COR-L47 (cell line): Measurements from ENCODE around the gene CNPY3.
"Not testable (repeated sequence)": the region's sequence is repeated elsewhere in the genome, so short reads cannot be mapped to it uniquely, and the experiment has no call there.

ENCODE experiments used
- DNase-seq: peaks from one replicate; lab custom pipeline; 2025; lab: John Stamatoyannopoulos, UW

Gene CNPY3

DNA sequence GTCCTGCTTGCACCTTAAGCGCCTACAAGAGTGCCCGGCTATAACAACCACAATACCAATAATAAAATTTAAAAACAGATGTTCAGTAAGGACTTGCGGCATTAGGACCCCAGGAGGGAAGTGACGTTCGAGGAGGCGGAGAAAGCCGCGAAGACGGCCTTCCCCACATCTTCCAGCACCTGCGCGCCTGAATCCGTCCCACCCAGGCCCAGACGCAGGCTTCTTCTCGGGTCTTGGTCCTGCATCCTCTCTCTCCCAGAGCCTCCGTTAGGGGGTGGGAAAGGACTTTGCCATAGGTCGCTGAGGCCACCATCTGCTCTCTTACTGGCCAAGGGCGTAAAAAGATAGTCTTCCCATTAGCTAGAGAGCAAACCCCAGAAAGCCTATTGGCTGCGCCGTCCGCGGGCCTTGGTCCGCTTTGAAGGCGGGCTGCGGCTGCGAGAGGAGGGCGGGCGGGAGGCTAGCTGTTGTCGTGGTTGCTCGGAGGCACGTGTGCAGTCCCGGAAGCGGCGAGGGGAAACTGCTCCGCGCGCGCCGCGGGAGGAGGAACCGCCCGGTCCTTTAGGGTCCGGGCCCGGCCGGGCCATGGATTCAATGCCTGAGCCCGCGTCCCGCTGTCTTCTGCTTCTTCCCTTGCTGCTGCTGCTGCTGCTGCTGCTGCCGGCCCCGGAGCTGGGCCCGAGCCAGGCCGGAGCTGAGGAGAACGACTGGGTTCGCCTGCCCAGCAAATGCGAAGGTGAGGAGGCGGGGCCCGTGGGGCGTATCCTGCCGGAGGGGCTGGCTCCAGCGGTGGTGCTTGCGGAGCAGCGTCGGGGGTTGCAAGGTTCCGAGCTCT lies at the start of gene CNPY3:
Gene CNPY3 (plus strand): TSS at position 495 of the 835 bp plus-strand sequence. CDS start 91 bp downstream, at position 586.
- DNase-seq = peak; percentile 96

DNA sequence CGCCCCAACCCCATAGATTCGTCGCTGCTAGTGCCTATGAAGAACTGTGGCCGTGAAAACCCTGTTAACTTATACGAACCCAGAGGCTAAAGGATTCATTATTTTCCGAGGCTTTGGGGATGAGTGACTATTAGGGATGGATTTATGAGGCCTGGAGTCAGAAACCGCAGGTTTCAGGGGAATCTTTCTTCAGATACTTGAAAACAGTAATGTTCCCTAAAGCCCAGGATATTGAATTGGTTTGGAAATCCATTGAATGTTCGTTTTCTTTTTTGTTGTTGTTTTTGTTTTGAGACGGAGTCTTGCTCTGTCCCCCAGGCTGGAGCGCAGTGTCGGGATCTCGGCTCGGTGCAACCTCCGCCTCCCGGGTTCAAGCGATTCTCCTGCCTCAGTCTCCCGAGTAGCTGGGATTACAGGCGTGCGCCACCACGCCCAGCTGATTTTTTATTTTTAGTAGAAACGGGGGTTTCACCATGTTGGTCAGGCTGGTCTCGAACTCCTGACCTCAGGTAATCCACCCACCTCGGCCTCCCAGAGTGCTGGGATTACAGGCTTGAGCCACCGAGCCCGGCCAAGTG lies 49.0 kb upstream of the CNPY3 start:
- DNase-seq = not testable (repeated sequence)

DNA sequence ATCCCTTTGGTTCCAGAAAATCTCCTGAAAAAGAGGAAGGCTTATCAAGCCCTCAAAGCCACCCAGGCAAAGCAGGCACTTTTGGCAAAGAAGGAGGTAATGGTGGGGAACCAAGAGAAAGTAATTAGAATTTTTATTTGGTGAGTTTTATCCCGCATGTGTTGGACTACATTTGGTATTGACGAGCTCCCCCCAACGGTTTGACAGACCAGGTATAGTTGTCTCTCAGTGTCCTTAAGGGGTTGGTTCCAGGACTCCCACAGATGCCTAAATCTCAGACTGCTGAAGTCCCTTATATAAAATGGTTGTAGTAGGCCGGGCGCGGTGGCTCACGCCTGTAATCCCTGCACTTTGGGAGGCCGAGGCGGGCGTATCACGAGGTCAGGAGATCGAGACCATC lies 48.4 kb upstream of the CNPY3 start:
- not testable (repeated sequence) for DNase-seq

DNA sequence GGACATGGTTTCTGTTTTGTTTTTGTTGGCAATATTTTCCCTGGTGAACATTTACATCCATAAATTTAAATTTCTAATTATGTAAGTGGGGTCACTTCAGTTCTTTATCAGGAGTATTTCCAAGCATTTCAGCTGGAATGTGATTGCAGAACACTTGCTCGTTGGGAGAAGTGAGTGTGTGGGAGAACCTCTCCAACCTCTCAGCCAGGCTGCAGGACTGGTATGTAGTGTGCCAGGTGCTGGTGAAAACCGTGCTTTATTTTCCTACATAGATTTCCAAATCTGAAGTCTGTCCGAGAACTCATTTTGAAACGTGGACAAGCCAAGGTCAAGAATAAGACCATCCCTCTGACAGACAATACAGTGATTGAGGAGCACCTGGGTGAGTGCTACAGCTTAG lies 43.6 kb upstream of the CNPY3 start:
- no peak for DNase-seq

DNA sequence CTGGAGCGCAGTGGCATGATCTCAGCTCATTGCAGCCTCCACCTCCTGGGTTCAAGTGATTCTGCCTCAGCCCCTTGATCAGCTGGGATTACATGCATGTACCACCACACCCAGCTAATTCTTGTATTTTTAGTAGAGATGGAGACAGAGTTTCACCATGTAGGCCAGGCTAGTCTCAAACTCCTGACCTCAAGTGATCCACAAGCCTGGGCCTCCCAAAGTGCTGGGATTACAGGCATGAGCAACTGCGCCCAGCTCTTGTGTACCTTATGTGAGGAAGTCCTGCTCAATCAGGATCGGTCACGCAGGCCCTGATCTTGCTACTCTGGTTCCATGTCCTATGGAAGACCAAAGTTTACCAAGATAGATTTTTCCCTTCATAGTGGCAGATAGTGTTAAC lies 41.1 kb upstream of the CNPY3 start:
- not testable (repeated sequence) for DNase-seq

DNA sequence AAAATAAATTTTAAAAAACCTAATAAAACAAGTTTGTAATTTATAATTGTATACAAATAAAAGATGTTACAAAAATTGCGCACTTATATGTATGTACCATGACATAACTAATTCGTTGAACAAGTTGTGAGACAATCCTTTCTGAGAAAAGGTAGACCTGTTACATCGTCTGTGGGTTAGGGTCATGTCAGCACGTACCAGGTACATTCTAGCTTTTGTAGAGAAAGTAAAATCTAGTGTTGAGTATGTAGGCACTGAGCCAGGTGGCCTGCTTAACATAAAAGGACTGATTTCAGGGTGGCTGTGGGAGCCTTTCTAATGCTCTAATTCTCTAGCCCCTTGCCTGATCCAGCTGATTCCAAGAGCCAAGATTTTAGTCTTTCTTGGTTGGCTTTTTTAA lies 39.5 kb upstream of the CNPY3 start:
- DNase-seq = no peak

DNA sequence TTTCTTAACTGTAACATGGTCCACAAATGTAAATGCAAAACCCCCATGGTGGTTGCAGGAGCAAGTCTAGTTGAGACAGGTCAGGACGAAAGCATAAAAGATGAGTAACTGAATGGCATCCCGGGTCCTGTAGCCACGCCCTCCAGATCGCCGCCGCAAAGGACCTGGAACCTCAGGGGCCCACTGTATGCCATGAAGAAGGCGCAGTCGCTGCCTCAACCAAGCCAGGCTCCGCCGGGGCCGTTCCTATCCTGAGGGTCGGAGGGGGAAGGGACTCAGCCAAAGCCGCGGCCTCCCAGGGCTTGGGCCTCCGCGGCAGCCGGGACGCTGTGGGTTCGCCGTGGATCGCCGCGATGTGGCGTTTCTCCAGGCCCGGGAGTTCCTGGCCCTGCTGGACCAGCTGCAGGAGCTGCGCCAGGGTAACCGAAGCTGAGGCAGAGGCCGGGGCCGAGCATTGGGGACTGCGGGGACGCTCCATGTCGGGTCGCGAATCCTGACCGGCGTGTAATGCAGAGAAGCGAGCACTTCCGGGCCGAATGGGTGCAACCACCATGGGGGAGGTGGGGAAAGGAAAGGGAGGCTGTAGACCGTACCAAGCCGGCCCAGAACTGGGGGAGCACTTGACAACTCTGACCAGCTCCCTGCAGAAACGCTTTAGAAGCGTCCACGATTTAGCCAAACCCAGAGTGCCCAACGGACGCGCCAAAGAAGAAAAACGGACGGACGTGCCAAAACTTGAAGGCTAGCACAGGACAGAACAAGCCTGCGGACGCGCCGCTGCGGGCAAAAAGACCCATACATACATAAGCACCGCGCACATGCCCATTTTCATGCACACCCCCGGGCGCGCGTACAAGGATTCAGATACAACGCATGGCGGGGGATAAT lies 38.7 kb upstream of the CNPY3 start:
- DNase-seq = peak; percentile 95

DNA sequence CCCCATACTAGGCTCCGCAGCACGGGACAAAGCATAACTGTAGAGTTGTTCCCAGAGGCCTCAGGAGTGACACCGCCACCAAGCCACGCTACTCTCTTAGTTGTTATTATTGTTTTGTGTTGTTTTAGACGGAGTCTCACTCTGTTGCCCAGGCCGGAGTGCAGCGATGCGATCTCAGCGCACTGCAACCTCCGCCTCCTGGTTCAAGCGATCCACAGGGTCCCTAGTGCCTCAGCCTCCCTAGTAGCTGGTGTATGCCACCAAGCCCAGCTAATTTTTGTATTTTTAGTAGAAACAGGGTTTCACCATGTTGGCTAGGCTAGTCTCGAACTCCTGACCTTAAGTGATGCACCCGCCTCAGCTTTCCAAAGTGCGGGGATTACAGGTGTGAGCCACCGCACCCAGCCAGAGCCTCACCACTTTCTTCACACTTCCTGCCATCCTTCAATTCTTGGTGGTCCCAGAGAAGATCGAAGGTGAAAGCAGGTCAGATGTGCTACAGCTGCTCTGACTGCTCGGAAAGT lies 38.0 kb upstream of the CNPY3 start:
- no peak for DNase-seq

DNA sequence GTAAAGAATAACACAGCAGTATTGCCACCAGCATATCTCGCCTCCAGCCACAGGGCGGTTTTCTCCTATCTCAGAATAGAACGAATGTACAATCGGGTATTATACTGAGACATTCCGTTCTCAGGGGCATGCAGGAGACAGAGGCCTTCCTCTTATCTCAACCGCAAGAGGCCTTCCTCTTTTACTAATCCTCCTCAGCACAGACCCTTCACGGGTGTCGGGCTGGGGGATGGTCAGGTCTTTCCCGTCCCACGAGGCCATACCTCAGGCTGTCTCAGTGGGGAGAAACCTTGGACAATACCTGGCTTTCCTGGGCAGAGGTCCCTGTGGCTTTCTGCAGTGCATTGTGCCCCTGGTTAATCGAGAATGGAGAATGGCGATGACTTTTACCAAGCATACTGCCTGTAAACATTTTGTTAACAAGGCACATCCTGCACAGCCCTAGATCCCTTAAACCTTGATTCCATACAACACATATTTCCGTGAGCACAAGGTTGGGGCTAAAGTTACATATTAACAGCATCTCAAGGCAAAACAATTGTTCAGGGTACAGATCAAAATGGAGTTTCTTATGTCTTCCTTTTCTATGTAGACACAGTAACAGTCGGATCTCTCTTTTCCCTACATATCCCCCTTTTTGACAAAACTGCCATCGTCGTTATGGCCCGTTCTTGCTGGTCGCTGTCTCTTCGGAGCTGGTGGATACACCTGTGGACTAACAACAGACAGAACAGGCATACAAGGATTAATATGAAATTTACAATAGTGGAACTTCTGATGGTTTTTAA lies 35.0 kb upstream of the CNPY3 start:
- DNase-seq = not testable (repeated sequence)

DNA sequence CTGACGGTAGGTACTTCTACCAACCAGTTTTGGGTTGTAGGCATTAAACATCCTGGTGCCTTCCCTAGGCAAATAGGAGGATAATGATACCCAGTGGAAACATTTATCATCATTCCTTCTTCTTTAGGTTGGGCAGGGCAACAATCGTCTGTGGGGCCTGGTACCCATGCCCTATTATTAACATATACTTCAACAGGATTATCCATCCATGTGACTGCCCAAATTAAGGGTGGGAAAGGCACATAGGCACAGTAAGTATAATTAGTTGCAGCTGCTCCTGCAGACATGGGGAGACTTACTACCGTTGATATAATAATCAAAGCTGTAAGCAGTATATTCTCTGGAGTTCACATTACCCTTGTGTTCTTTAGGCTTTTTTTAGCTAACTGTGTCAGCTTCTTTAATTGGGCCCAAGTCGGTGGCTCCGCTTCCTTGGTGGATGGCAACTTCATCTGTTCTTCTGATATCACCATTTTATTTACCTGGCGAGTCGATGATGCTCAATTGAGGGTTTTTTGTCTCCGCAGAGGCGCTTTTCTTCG lies 33.0 kb upstream of the CNPY3 start:
- peak; percentile 43 for DNase-seq

DNA sequence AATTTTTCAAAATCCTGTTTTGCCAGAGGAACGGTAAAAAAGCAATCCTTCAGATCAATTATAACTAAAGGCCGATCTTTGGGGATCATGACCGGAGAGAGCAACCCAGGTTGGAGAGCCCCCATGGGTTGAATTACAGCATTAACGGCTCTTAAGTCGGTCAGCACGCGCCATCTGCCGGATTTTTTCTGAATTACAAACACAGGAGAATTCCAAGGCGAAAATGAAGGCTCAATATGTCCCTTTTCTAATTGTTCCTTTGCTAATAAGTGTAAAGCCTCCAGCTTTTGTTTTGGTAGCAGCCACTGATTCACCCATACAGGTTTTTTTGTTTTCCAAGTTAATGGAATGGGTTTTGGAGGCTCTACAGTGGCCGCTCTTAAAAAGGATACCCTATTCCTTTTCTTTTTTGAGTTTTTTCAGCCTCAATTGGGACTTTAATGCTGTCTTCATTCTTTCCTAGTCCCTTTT lies 30.4 kb upstream of the CNPY3 start:
- DNase-seq = peak; percentile 69

DNA sequence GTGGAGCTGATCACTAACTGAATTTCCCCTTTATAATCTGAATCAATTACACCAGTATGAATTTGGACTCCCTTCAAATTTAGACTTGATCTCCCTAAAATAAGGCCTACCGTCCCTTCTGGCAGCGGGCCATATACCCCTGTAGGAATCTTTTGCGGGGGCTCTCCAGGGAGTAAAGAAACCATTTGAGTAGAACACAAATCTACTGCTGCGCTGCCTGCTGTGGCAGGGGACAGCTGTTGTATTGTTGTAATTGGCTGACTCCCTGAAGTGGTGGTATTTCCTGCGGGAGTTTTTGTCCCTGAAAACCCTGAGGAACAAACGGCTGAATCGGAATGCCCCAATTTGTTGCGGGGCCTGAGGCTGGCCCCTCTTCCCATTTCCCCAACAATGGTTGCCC lies 29.4 kb upstream of the CNPY3 start:
- peak; percentile 17 for DNase-seq

DNA sequence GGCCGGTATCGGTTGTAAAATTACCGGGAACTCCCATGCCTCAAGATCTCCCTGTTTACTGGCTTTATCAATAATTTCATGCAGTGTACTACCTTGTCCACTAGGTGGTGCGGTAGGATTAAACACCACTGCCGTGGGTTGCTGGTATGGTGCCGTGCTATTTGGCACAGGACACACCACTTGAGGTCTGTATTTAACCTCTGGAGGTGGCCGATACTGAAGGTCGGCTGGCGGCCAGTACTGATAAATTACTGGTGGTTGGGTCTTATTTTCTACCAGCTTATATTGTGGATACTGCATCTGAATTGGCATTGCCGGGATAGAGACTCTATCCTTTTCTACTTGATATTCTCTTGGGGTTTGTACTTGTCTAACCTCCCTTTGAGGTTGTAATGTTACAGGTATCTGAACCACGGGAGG lies 27.7 kb upstream of the CNPY3 start:
- peak; percentile 78 for DNase-seq

DNA sequence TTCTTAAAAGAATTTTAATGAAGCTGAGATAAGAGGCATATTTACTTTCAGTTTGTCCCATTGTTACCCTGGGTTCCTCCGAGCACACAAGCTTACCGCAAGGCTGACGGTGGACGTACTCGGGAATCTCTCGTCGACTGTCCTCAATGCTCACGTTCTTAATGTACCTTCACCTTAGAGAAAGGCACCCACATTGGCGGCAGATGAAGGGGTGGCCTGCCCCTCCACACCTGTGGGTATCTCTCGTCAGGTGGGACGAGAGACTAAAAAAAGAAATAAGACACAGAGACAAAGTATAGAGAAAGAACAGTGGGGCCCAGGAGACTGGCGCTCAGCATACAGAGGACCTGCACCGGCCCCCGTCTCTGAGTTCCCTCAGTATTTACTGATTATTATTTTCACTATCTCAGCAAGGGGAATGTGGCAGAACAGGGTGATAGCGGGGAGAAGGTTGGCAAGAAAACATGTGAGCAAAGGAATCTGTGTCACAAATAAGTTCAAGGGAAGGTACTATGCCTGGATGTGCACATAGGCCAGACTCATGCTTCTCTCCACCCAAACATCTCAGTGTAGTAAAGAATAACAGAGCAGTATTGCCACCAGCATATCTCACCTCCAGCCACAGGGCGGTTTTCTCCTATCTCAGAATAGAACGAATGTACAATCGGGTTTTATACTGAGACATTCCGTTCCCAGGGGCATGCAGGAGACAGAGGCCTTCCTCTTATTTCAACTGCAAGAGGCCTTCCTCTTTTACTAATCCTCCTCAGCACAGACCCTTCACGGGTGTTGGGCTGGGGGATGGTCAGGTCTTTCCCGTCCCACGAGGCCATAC lies 26.6 kb upstream of the CNPY3 start:
- DNase-seq = not testable (repeated sequence)

DNA sequence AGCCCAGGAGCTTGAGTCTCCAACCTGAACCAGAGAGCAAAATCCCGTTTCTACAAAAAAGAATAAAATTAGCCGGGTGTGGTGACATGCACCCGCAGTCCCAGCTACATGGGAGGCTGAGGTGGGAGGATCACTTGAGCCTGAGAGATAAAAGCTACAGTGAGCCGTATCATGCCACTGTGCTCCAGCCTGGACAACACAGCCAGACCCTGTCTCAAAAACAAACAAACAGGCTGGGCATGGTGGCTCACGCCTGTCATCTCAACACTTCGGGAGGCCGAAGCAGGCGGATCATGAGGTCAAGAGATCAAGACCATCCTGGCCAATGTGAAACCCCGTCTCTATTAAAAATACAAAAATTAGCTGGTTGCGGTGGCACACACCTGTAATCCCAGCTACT lies 24.8 kb upstream of the CNPY3 start:
- DNase-seq = no peak

DNA sequence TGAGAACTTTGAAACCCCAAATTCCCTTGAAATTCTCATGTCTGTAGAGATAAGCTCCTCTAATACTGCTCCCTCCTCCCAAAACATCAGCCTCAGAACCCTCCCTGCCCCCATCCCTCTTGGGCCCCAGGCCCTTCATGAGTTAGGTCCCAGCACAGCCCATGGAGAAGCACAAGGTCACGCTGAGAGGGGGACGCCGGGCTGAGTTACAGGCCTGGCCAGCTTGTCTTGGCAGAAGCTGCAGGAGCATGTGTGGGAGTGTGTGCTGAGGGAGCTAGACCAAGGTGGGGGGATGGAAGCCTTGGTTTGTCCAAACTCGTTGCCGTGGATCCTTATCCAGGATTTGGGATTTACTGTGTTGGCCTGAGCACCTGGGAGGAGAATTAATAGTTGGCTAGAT lies 21.9 kb upstream of the CNPY3 start:
- DNase-seq = no peak

DNA sequence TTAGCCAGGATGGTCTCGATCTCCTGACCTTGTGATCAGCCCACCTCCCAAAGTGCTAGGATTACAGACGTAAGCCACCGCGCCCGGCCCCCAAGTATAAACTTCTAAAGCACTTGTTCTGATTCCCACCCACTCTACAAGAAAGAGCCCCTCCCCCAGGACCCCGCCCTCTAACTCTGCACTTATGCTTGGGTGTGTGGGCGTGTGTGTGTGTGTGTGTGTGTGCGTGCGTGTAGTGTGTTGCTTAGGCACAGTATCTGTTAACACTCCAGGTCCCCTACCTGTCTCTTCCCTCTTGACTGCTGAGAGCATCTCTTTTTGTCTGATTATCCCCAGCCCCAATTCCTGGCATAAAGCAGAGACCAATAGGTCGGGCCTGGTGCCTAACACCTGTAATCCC lies 19.4 kb upstream of the CNPY3 start:
- no peak for DNase-seq

DNA sequence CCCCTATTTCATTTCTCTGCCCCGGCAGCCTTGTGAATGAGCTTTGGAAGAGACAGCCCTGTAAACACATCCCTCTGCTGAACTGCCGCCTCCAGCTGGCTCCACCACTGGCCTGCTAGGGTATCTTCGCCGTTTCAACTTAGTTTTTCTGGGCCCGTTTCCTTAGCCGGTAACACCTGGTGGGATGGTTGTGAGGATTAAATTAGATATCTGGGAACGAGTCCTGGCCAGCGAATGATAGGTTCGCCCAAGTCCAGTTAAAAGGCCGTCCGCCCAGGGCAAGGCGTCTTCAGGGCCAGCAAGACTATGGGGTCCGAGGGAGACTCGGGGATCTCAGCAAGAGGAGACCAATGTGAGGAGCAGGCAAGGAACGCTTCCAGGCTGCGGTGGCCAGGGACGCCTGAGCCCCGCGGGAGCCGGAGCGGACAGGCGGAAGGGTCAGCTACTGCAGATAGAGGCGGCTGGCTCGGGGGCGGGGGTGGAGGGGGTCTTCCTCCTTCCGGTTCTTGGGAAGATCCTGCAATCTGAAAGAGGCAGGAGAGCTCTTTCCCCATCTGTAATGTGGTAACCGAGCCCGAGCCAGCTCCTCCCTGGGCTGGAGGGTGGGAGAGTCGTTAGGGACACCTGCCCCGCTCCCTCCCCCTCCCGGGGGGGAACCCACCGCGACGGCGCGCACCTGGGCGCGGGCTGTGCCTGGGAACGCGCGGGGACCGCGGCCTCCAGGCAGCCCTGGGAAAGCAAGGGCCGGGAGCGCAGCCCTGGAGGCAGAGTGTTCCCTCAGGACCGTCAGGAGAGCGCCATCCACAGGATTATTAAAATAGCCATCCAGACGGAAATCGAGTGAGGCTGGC lies 17.9 kb upstream of the CNPY3 start:
- DNase-seq = no peak

DNA sequence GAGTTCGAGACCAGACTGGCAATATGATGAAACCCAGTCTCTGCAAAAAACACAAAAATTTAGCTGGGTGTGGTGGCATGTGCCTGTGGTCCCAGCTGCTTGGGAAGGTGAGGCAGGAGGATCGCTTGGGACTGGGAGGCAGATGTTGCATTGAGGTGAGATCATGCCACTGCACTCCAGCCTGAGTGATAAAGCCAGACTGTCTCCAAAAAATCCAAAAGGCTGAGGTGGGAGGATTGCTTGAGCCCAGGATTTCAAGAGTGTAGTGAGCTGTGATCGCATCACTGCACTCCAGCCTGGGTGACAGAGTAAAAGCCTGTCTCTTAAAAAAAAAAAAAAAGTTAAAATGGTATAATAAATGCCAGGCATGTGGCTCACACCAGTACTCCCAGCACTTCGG lies 14.7 kb upstream of the CNPY3 start:
- DNase-seq = no peak
